Measurements from ENCODE around the gene INPP4B.
A peak's percentile ranks its signal among the peaks of the same experiment; 100 is the strongest.

The INPP4B gene

DNA sequence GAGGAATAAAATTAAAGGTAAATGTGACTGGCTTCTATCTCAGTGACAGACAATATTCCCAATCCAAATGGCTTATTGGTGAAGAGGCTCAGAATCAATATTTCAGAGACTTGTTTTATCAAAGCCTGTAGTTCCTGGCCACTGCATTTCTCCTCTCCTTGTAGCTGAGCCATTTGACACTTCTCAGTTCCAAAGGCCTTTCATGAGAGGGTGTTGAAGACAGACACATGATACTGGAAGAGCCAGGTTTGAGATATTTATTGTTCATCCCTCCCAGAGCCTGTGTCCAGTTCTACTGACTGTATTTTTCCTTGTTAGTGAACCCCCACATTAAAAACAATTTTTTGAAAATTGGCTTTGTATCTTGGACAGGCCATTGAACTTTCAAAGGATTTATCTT lies 12.9 kb upstream of the INPP4B start:
- no peak for DNase-seq (ENCODE audit: low spot score)
- ATAC-seq (ENCODE audit: low read depth), result no peak
- TF ChIP-seq, protein P1, sequence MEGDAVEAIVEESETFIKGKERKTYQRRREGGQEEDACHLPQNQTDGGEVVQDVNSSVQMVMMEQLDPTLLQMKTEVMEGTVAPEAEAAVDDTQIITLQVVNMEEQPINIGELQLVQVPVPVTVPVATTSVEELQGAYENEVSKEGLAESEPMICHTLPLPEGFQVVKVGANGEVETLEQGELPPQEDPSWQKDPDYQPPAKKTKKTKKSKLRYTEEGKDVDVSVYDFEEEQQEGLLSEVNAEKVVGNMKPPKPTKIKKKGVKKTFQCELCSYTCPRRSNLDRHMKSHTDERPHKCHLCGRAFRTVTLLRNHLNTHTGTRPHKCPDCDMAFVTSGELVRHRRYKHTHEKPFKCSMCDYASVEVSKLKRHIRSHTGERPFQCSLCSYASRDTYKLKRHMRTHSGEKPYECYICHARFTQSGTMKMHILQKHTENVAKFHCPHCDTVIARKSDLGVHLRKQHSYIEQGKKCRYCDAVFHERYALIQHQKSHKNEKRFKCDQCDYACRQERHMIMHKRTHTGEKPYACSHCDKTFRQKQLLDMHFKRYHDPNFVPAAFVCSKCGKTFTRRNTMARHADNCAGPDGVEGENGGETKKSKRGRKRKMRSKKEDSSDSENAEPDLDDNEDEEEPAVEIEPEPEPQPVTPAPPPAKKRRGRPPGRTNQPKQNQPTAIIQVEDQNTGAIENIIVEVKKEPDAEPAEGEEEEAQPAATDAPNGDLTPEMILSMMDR (IDR thresholded peaks at IDR 0.05; ENCODE audit: poor library complexity, severe bottlenecking), result no peak
- Histone ChIP-seq H3K4me3 (ENCODE audit: severe bottlenecking) (no peak overlapping the region), H3K36me3 (ENCODE audit: low read depth) (no peaks in the 10 kb centered on the region), H3K27ac (ENCODE audit: poor library complexity, severe bottlenecking) (no peak overlapping the region), H3K4me1 (ENCODE audit: insufficient read depth, poor library complexity, severe bottlenecking) (no peaks in the 10 kb centered on the region), H3K27me3 (ENCODE audit: insufficient read depth, poor library complexity, severe bottlenecking) (no peaks in the 10 kb centered on the region), H3K9me3 (ENCODE audit: severe bottlenecking) (no peaks in the 10 kb centered on the region)

DNA sequence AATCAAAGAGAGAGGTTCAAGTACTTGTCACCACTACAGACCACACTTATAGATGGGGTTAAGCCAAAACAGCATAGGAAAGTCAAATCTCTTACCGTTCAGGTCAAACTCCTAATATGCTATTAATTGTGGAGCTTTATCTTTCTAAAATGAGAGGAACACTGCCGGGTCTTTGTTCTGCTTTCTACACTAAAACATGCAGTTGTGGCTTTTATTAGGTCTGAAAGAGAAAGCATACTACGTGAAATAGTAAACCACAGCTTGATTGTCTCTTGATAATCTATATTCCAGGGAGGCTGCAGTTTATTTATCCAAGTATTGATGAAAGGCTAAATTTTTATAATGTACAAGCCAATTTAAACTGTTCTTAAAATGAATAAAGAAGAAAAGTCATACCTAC lies 12.3 kb upstream of the INPP4B start:
- Histone ChIP-seq H3K27ac (ENCODE audit: poor library complexity, severe bottlenecking) (no peak overlapping the region), H3K4me3 (ENCODE audit: severe bottlenecking) (no peak overlapping the region), H3K4me1 (ENCODE audit: insufficient read depth, poor library complexity, severe bottlenecking) (no peaks in the 10 kb centered on the region), H3K36me3 (ENCODE audit: low read depth) (no peaks in the 10 kb centered on the region), H3K27me3 (ENCODE audit: insufficient read depth, poor library complexity, severe bottlenecking) (no peaks in the 10 kb centered on the region), H3K9me3 (ENCODE audit: severe bottlenecking) (no peaks in the 10 kb centered on the region)
- TF ChIP-seq, protein P1 (IDR thresholded peaks at IDR 0.05; ENCODE audit: poor library complexity, severe bottlenecking), result no peak
- no peak for DNase-seq (ENCODE audit: low spot score)
- ATAC-seq (ENCODE audit: low read depth), result no peak

DNA sequence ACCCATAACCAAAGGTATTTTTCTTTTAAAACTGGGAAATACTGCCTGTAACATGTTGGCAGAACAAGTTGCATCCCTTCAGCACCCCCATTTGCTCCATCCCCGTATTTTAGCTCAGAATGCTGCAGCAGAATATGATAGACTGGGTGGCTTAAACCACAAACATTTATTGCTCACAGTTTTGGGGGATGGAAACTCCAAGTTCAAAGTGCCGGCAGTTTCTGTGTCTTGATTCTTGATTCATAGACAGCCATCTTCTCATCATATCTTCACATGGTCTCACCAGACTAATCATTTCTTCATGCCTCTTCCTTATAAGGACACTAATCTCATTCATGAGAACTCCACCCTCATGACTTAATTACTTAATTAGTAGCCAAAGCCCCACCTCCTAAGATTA lies 10.5 kb upstream of the INPP4B start:
- Histone ChIP-seq H3K4me3 (ENCODE audit: severe bottlenecking) (no peak overlapping the region), H3K36me3 (ENCODE audit: low read depth) (no peaks in the 10 kb centered on the region), H3K27ac (ENCODE audit: poor library complexity, severe bottlenecking) (no peak overlapping the region), H3K27me3 (ENCODE audit: insufficient read depth, poor library complexity, severe bottlenecking) (no peaks in the 10 kb centered on the region), H3K9me3 (ENCODE audit: severe bottlenecking) (no peaks in the 10 kb centered on the region), H3K4me1 (ENCODE audit: insufficient read depth, poor library complexity, severe bottlenecking) (no peaks in the 10 kb centered on the region)
- ATAC-seq (ENCODE audit: low read depth) (no peak), DNase-seq (ENCODE audit: low spot score) (no peak)
- TF ChIP-seq, protein P1 (IDR thresholded peaks at IDR 0.05; ENCODE audit: poor library complexity, severe bottlenecking), result no peak

DNA sequence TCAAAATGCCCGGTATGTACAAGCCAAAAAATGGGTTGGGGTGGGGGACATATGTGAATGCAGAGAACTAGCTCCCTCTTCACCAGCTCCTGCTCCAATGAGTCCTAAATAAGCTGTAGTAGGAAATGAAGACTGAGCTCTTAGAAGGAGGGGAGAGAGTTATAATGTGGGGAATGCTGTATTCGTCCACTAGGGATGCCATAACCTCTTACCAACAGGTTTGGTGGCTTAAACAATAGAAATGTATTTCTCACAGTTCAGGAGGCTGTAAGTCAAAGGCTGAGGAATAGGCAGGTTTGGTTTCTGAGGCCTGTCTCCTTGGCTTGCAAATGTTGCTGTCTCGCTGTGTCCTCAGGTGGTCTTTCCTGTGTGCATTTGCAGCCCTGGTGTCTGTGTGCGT lies 4.4 kb upstream of the INPP4B start:
- Histone ChIP-seq H3K4me1 (ENCODE audit: insufficient read depth, poor library complexity, severe bottlenecking) (no peaks in the 10 kb centered on the region), H3K27me3 (ENCODE audit: insufficient read depth, poor library complexity, severe bottlenecking) (no peaks in the 10 kb centered on the region), H3K27ac (ENCODE audit: poor library complexity, severe bottlenecking) (no peak overlapping the region), H3K4me3 (ENCODE audit: severe bottlenecking) (no peak overlapping the region), H3K36me3 (ENCODE audit: low read depth) (no peaks in the 10 kb centered on the region), H3K9me3 (ENCODE audit: severe bottlenecking) (no peaks in the 10 kb centered on the region)
- no peak for ATAC-seq (ENCODE audit: low read depth)
- DNase-seq (ENCODE audit: low spot score), result no peak
- TF ChIP-seq, protein P1 (IDR thresholded peaks at IDR 0.05; ENCODE audit: poor library complexity, severe bottlenecking), result peak; percentile 36

DNA sequence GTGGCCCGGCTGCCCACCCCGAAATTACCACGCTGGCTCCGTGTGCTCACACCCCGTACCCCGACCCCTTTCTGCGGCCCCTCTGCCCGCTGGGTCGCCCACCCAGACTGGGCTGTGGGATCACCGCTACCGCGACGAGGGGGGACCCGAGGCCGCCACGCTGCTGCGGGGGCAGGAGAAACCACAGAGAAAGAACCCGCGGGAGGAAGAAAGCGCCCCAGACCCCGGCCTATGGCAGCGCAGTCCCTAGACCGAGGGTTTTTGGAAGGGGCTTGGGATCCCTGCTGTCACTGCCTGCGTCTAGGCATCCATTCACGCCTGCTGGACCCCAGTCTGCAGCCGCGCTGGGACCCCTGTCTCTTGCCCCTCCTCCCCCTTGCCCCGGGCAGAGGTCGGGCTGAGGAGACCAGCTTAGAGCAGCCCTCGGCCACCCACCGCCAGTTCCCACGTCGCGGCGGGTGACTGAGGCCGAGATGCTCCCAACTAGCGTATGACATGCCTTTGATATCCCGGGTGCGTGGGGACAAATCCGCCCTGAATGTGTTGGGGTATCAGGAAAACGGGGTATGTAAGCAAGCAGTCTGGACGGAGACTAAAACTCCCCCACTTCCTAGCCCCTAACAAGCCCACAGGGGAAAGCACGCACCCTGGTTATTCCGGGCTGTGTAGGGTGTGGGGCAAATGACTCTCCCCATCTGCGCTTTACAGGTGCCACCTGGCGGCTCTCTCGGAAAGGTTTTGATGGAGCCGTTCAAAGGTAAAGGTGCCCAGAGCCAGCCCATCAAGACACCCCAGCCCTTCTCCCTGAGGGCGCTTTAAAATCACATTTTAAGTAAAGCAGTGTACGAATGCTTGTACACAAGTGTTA lies 862 bp upstream of the INPP4B start:
- Histone ChIP-seq H3K4me3 (ENCODE audit: severe bottlenecking) (peak overlapping the region; percentile 39), H3K9me3 (ENCODE audit: severe bottlenecking) (no peaks in the 10 kb centered on the region), H3K36me3 (ENCODE audit: low read depth) (no peaks in the 10 kb centered on the region), H3K27me3 (ENCODE audit: insufficient read depth, poor library complexity, severe bottlenecking) (no peaks in the 10 kb centered on the region), H3K27ac (ENCODE audit: poor library complexity, severe bottlenecking) (no peak overlapping the region), H3K4me1 (ENCODE audit: insufficient read depth, poor library complexity, severe bottlenecking) (no peaks in the 10 kb centered on the region)
- TF ChIP-seq, protein P1 (IDR thresholded peaks at IDR 0.05; ENCODE audit: poor library complexity, severe bottlenecking), result peak; percentile 85
- peak; percentile 57 for DNase-seq (ENCODE audit: low spot score)
- peak; percentile 84 for ATAC-seq (ENCODE audit: low read depth)

Data from RWPE2 (cell line).